Endothelial cell of umbilical vein (primary cell): ENCODE data around the gene ARID5A. TPM values are rescaled to one million over a fixed set of nuclear protein-coding genes. Genes with fewer than 3 reads are reported as not detected.

Source experiments
- BruUV-seq: library from RNA; stranded (reverse); fragments of 400-500 nt; replicated peaks from 2 replicates; lab custom pipeline; 2021; lab: Mats Ljungman, UMichigan
- CTCF ChIA-PET: fragments of 300-600, 350-600 bp; sonication (Branson Sonifier 250); formaldehyde crosslinking; loops from one replicate; lab custom pipeline; 2021; ENCODE audit warnings: antibody characterized with exemption, inconsistent platforms; lab: Charles Lee
- POLR2A ChIA-PET: fragments of 300-600, 350-600 bp; sonication (Branson Sonifier 250); formaldehyde crosslinking; loops from one replicate; lab custom pipeline; 2021; ENCODE audit warnings: antibody characterized with exemption, inconsistent platforms; lab: Charles Lee
- DNase-seq: peaks from one replicate; pipeline ENCODE4 v3.0.0-alpha.2; 2011; ENCODE audit warnings: low read depth, low spot score
- FAIRE-seq: peaks from 2 replicates; lab custom pipeline; 2011; peaks lifted over from hg19 to GRCh38; lab: Jason Lieb, UNC
- H2AFZ ChIP-seq: 2 replicates; pipeline ENCODE4 v1.6.0; 2012; ENCODE audit warnings: low read depth, low read length, control low read depth, inconsistent platforms
- H3K27ac ChIP-seq: 2 replicates; pipeline ENCODE4 v1.5.1; 2011; ENCODE audit warnings: low read depth, mild to moderate bottlenecking, control low read depth, low read length, moderate library complexity; ENCODE audit not compliant: insufficient read depth
- H3K27me3 ChIP-seq, 2 experiments: 2 replicates each; pipeline versions ENCODE4 v1.6.0 to v1.6.1; 2011; ENCODE audit warnings: low read length in 2 of 2, mixed read lengths in 1 of 2; ENCODE audit not compliant: control insufficient read depth in 2 of 2, insufficient read depth in 2 of 2
- H3K36me3 ChIP-seq, 2 experiments: 2 replicates in 1 of 2; 3 replicates in 1 of 2; pipeline ENCODE4 v1.5.1; 2011; ENCODE audit warnings: low read length in 2 of 2, mild to moderate bottlenecking in 1 of 2, moderate library complexity in 1 of 2; ENCODE audit not compliant: control insufficient read depth in 2 of 2, insufficient read depth in 2 of 2; ENCODE audit errors: extremely low read depth in 1 of 2
- H3K4me1 ChIP-seq: 3 replicates; pipeline ENCODE4 v1.5.1; 2011; ENCODE audit warnings: mild to moderate bottlenecking, low read length; ENCODE audit not compliant: control insufficient read depth, insufficient read depth; ENCODE audit errors: extremely low read depth
- H3K4me2 ChIP-seq: 2 replicates; pipeline ENCODE4 v1.6.1; 2011; ENCODE audit warnings: low read length, control low read depth, mixed read lengths; ENCODE audit not compliant: insufficient read depth
- H3K4me3 ChIP-seq, 3 experiments: fragments of 200-600 bp in 1 of 3; sonication (generic), shearing (Covaris generic) in 1 of 3; replicated peaks in 1 of 3; 2 replicates each; pipeline ENCODE4 v1.5.1; 2011 to 2016; ENCODE audit warnings: control low read depth in 3 of 3, low read length in 3 of 3, mild to moderate bottlenecking in 2 of 3, inconsistent platforms in 1 of 3, low read depth in 1 of 3, moderate library complexity in 1 of 3; ENCODE audit not compliant: insufficient read depth in 1 of 3
- H3K79me2 ChIP-seq: 2 replicates; pipeline ENCODE4 v1.6.0; 2012; ENCODE audit warnings: low read length, inconsistent platforms; ENCODE audit not compliant: control insufficient read depth, insufficient read depth
- H3K9ac ChIP-seq: replicated peaks from 2 replicates; pipeline ENCODE3; 2011; ENCODE audit warnings: low read length, control low read depth; ENCODE audit not compliant: insufficient read depth; ENCODE audit errors: extremely low read depth
- H3K9me1 ChIP-seq: replicated peaks from 3 replicates; pipeline ENCODE4 v1.6.0; 2011; ENCODE audit warnings: mild to moderate bottlenecking, low read length; ENCODE audit not compliant: control insufficient read depth, insufficient read depth; ENCODE audit errors: extremely low read depth
- H3K9me3 ChIP-seq: replicated peaks from 2 replicates; pipeline ENCODE4 v1.5.1; 2012; ENCODE audit warnings: low read length, inconsistent platforms; ENCODE audit not compliant: control insufficient read depth, insufficient read depth
- H4K20me1 ChIP-seq: replicated peaks from 2 replicates; pipeline ENCODE3; 2011; ENCODE audit warnings: mild to moderate bottlenecking, low read length; ENCODE audit not compliant: control insufficient read depth, insufficient read depth; ENCODE audit errors: extremely low read depth
- EZH2 ChIP-seq: IDR thresholded peaks from 2 replicates; pipeline ENCODE4 v1.6.1; 2012; ENCODE audit warnings: borderline replicate concordance, low read depth, mild to moderate bottlenecking, moderate library complexity, low read length, inconsistent platforms; ENCODE audit not compliant: severe bottlenecking
- FOS ChIP-seq: IDR thresholded peaks from 2 replicates; pipeline ENCODE4 v1.6.1; 2011; ENCODE audit warnings: mild to moderate bottlenecking, low read length, moderate library complexity, borderline replicate concordance; ENCODE audit not compliant: insufficient read depth
- JUN ChIP-seq: IDR thresholded peaks from 2 replicates; pipeline ENCODE4 v1.6.1; 2011; ENCODE audit warnings: borderline replicate concordance, low read depth; ENCODE audit not compliant: insufficient read length, insufficient read depth
- MYC ChIP-seq: IDR thresholded peaks from one replicate; pipeline ENCODE4 v1.6.1; 2011; ENCODE audit warnings: mild to moderate bottlenecking, low read depth, low read length
- POLR2AphosphoS5 ChIP-seq: IDR thresholded peaks from 2 replicates; pipeline ENCODE4 v1.6.1; 2012; ENCODE audit warnings: low read depth, mild to moderate bottlenecking, control low read depth, low read length, moderate library complexity; ENCODE audit not compliant: insufficient read depth
- dilution Hi-C: fragments of 300-500 bp; cut with MboI; formaldehyde crosslinking; loops from one replicate; pipeline ENCODE4 v1.15.0; 2019; ENCODE audit warnings: low sequenced_read_pairs; ENCODE audit not compliant: extremely low pct_ligation_motif_present
- intact Hi-C: fragments of 100-400 bp; cut with micrococcal nuclease; formaldehyde crosslinking; loops from one replicate; pipeline ENCODE4 v1.10.0; 2022
- polyA plus RNA-seq, 4 experiments: library from polyadenylated mRNA; depleted of rRNA in 3 of 4; stranded (reverse) in 3 of 4; unstranded in 1 of 4; fragments of >200 nt; gene quantifications; 2 replicates each; pipeline versions ENCODE4 v1.2.1 to v1.2.3, GENCODE V29; 2011 to 2012; ENCODE audit warnings: missing spikeins in 1 of 4
- total RNA-seq: library from RNA; stranded (reverse); gene quantifications from 2 replicates; pipeline ENCODE4 v1.2.3, GENCODE V29; 2021
- TF ChIP-seq, protein P1 (sequence below), 2 donors: IDR thresholded peaks; 1 replicate in 1 of 2; 2 replicates in 1 of 2; pipeline ENCODE4 v1.5.1; 2011; ENCODE audit warnings: low read length in 2 of 2, mild to moderate bottlenecking in 2 of 2, moderate library complexity in 2 of 2, control low read depth in 1 of 2, inconsistent platforms in 1 of 2, low read depth in 1 of 2; ENCODE audit not compliant: insufficient read depth in 1 of 2; ENCODE audit errors: extremely low read depth in 1 of 2
- TF ChIP-seq, protein P2 (sequence below): IDR thresholded peaks from 2 replicates; pipeline ENCODE4 v1.6.1; 2011; ENCODE audit not compliant: insufficient read depth, insufficient read length

Gene ARID5A
- total and polyA plus RNA-seq, 2 donors (not counting 3 experiments of a cell fraction or from before 2014, with no cell fraction given): 18.0 to 24.7 TPM

DNA sequence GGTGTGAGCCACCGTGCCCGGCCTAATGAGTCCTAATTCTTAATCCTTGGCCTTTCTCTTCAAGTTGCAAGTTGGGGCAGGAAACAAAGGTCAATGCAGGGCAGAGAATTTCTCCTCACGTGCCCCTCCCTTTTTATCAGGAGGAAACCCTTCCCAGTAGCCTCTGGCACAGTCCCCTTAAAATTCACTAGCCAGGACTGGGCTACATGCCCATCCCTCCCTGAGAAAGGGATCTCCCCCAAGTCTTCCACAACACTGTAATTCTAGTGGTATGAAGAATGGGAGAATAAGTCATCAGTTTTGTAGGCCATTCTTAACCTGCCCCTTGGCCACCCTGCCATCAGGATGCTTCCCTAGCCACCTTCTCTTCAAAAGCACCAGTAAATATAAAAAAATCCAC lies 42.2 kb downstream of the ARID5A start:
- TF ChIP-seq EZH2 (no peak), MYC (no peak), JUN (no peak)
- Histone ChIP-seq H2AFZ (no peak overlapping the region), H4K20me1 (no peaks in the 10 kb centered on the region), H3K9me3 (no peaks in the 10 kb centered on the region), H3K4me1 (no peaks in the 10 kb centered on the region), H3K27me3 (no peaks in the 10 kb centered on the region), H3K9me1 (no peaks in the 10 kb centered on the region), H3K9ac (no peak overlapping the region), H3K27ac (no peak overlapping the region), H3K36me3 (no peaks in the 10 kb centered on the region), H3K79me2 (no peaks in the 10 kb centered on the region), H3K4me2 (no peak overlapping the region), H3K4me3 (no peak overlapping the region)
- intact Hi-C loops (loop anchor here (2.0 kb wide), 1 partner anchor 14 kb away; no protein-coding TSS in a partner anchor), dilution Hi-C loops (no loop called here)
- CTCF ChIA-PET: no interaction called here
- no TSS peak for BruUV-seq
- DNase-seq: no peak
- no peak for FAIRE-seq
- POLR2A ChIA-PET: no interaction called here

DNA sequence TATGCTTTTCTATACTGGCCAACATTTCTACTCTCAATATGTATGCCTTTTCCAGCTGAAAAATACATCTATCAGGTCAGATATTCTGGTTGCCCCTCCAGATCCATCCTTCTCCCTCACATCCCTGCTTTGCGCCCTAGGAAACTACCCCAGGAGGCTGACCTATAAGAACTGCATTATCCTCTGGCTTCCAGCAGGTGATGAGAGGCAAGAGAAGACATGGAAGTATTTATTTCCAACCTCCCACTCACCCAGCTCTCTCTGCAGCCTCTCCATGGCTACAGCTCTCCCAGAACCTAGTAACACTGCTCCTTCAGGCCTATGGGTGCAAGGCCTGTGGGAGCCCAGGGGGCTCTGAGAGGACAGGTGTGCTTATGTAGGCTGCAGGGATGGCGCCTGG lies 42.9 kb downstream of the ARID5A start:
- no peaks in the 10 kb centered on the region for H3K79me2 ChIP-seq
- no TSS peak for BruUV-seq
- intact Hi-C loops (loop anchor here (2.0 kb wide), 1 partner anchor 13 kb away; no protein-coding TSS in a partner anchor), dilution Hi-C loops (no loop called here)
- ChIA-PET CTCF (interaction anchor here (1.0 kb wide), 1 partner anchor 25 kb away, joined by 5 read pairs; no protein-coding TSS in a partner anchor), POLR2A (no interaction called here)
- H3K9me3 ChIP-seq: no peaks in the 10 kb centered on the region
- no peaks in the 10 kb centered on the region for H4K20me1 ChIP-seq
- no peak overlapping the region for H3K9ac ChIP-seq
- no peaks in the 10 kb centered on the region for H3K4me1 ChIP-seq
- no peak overlapping the region for H3K4me2 ChIP-seq
- no peaks in the 10 kb centered on the region for H3K36me3 ChIP-seq
- H2AFZ ChIP-seq: no peak overlapping the region
- no peak overlapping the region for H3K4me3 ChIP-seq
- no peak for DNase-seq
- H3K27me3 ChIP-seq: no peaks in the 10 kb centered on the region
- H3K9me1 ChIP-seq: no peaks in the 10 kb centered on the region
- H3K27ac ChIP-seq: no peak overlapping the region
- no peak for FAIRE-seq
- TF ChIP-seq POLR2AphosphoS5 (no peak), JUN (no peak), FOS (no peak), EZH2 (no peak)
- TF ChIP-seq, protein P1, sequence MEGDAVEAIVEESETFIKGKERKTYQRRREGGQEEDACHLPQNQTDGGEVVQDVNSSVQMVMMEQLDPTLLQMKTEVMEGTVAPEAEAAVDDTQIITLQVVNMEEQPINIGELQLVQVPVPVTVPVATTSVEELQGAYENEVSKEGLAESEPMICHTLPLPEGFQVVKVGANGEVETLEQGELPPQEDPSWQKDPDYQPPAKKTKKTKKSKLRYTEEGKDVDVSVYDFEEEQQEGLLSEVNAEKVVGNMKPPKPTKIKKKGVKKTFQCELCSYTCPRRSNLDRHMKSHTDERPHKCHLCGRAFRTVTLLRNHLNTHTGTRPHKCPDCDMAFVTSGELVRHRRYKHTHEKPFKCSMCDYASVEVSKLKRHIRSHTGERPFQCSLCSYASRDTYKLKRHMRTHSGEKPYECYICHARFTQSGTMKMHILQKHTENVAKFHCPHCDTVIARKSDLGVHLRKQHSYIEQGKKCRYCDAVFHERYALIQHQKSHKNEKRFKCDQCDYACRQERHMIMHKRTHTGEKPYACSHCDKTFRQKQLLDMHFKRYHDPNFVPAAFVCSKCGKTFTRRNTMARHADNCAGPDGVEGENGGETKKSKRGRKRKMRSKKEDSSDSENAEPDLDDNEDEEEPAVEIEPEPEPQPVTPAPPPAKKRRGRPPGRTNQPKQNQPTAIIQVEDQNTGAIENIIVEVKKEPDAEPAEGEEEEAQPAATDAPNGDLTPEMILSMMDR (IDR thresholded peaks at IDR 0.05; ENCODE audit: extremely low read depth in 1 of 2, insufficient read depth in 1 of 2, low read depth in 1 of 2, low read length in 2 of 2): no peak
- TF ChIP-seq, protein P2, sequence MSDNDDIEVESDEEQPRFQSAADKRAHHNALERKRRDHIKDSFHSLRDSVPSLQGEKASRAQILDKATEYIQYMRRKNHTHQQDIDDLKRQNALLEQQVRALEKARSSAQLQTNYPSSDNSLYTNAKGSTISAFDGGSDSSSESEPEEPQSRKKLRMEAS: no peak
